Activated T-cell treated with anti-CD3 and anti-CD28 coated beads for 24 hours (primary cell): ENCODE data around the gene RNF39.

Experiments used
- DNase-seq: peaks from one replicate; pipeline ENCODE4 v3.0.0-alpha.2; 2020; ENCODE audit warnings: low read depth

Gene RNF39

DNA sequence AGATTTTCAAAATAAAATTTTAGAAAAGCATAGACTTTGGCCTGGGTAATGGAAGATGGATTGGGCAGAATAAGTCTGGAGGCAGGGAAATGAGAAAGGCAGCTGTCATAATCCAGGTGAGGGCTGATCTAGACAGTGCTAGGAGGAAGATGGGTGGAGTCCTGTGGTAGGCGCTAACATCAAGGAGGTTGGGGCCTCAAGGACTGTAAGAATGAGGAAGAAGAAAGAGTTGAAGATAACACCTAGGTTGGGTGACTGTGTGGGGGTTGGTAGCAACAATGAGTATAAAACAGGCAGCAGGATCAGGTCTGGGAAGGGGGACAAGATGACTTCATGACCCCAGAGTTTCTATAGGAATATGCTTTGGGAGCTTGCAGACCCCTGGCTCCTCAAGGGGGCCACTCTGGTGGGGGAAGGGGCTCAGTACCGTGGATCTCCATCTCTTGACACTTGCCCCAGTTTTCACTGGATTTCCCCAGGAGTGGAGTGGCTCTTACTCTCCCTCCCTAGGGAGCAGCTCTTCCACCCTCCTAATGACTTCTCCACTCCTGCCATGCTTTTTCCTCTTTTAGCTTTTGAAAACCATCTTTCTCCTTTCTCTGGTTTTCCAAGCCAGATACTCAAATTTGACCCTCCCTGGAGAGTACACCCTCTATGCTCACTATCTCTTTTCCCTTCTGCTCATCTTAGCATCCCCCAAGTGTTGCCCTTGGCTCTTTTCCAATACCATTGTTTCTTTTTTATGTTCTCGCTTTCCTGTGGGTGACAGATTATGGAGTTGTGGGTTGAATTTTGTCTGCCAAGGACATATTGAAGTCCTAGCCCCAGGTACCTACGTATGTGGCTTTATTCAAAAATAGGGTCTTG is 22.6 kb upstream of the RNF39 start:
- DNase-seq = no peak

DNA sequence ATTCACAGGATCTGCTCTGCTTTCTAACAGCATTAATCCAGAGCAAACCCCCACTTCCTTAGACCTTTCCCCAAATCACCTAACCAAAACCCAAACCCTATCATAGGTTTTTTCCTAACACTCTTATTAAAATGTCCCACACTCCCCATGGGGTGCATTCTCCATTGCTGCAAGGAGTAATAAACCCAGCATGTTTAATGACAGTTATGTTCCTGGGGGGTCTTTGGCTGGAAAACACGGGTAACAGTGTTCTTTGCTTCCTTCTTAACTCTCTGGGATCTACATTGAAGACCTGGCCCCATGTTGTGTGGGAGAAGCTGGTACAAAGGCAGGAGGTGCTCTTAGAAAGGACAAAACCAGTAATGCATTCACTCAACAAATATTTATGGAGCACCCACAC is 21.3 kb upstream of the RNF39 start:
- DNase-seq = no peak

DNA sequence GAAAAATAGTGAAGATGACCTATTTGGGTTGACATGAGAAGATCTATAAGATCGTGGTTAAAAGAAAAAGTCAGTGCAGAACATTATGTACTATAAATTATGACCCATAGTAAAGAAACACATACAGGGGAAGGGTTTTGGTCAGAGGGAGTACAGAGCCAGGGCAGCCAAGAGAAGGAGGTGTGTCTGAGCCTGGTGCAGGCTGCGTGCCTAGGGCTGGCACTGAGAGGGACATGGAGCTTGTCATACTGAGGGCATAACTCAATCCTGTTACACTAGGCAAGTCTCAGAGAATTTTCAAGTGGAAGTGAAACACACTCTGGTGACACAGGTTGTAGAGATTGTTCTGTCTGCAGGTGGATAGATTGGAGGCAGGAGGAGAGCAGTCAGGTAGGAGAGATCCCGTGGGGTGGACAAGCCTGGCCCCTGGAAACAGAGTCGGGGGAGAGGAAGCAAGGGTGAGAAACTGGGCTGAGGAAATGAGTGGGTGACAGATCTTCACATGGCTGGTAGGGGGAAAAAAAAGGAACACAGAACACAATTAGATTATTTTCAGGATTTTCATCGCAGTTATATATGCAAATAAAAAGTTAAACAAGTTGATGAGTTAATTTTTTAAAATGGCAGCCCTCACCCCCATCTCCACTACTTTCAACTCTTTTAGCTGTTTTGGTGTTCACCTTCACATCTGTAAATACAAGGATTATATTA is 18.5 kb upstream of the RNF39 start:
- DNase-seq = no peak

DNA sequence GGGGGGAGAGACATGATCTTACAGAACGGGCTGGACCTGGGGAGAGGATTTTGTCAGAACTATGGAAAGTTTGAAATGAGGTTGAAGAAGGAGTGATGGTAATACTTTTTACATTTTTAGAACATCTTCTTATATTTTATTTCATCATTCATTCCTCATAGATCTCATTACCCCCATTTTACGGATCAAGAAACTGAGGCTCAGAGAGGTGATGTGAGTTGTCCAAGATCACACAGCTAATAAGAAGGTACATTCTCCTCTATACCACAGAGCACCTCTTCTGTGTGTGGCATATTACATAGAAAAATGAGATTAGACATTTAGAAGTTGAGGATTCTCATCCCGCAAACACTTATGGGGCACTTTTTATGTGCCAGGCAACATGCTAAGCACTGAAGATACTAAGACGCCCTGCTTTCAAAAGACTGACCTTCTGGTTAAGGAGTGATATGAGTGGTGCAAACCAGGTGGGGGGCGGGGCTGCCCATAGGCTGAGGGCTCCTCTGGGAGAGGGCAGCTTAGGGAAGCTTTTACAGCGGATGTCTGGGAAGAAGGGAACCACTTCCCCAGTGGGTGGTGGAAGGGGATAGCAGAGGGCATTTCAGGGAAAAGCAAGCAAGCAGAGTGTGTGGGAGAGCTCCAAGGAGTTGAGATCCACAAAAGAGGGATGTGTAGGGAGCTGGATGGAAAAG is 17.4 kb upstream of the RNF39 start:
- DNase-seq = no peak

DNA sequence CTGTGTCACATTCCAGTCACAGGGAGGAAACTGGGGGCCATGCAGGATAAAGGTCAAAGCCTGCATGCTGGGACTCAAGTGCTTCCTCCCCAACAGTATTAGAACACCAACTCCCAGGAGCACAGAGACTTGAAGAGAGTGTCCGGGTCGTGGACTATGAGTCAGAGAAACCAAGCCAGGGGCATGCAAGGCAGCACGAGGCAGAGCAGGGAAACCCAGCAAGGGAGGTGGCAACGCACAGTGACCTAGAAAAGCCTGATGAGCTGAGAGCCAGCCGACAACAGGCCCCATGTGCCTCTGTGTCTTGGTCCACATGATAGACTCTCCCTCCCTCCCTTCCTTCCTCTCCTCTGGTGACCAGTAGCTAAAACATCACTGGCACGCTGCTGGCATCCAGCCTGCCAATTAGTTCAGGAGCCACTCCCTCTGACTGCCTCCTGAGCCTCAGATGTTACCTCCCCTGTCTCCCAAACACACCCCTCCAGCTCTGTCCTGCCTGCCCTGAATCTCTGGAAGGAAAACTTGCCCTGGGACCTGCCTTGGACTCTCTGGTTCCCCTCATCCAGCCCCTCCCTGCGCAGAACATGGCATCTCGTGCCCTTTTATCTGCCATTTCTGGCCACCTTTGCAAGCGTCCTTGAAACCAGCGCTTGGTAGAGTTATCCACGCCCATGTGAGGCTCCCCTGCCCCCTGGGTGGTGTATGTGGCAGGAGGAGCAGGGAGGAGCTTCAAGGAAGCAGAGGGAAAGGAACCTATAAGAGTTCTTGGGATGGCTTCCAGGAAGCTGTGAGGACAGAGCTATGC is 16.2 kb upstream of the RNF39 start:
- no peak for DNase-seq

DNA sequence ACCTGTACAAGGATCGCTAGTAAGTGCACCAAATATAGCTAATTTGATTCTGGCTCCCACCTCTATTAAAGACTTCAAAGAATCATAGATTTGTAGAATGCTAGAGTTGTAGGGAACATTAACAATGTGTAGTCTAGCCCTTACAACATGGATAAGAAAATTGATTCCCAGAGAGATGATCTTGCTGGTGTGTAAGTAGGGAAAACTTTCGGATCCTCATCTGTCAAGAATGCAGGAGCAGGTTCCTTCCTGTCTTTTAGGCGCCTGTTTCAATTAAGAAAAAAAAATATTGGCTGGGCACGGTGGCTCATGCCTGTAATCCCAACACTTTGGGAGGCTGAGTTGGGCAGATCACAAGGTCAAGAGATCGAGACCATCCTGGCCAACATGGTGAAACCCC is 12.3 kb upstream of the RNF39 start:
- no peak for DNase-seq

DNA sequence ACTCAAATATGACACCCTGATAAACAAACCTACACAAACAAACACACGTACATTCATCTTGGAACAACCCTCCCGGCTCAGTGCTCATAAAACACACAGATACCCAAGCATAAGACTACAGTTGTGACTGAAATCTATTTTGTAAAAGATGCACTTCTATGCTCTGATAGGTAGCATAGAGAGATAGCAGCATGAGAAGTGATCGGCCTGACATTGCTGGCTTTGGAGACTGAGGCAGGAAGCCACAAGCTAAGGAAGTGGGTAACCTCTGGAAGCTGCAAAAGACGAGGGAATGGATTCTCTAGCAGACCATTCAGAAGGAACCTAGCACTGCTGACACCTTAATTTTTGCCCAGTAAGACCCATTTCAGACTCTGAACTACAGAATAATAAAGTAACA is 1.6 kb upstream of the RNF39 start:
- no peak for DNase-seq

DNA sequence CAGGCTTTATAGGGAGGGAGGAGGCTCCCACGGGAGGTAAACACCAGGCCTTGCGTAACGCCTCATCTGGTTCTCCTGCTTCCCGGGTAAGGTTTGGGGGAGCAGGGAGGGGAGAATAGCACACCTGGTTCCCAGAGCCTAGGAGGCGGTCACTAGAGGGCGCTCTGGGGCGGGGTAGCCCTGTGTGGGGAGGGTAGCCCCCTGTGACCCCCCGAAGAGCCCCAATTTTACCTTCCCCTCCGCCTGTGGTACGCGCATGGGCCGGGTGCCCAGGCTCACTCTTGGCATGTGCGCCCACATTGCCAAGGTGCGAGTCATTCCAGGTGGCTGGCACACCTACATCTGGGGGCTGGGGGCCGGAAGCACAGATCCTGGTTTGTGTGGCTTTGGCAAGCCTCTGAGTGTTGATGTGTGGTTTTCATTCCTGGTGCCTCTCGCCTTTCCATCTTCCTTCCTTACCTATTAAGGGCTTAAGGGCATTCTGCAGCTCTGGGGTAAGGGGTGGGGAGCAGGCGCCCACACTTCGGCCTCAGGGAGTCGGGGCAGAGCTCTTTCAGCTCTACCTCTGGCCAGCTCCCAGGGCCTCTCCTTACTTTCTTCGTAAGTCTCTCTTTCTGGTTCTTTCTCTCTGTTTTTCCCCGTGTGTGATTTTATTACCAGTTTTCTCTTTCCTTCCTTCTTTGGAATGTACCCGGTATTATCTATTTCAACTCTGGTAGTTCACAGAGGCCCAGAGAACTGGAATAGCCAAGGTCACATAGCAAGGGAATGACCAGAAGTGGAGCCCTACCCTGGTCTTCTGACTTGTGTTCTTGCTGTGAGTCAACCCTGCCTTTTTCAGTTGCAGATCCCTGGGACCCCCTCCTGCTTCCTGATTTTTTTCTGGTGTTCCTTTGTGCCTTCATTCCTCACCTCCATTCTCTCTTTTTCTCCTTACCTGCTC is 492 bp upstream of the RNF39 start:
- no peak for DNase-seq

DNA sequence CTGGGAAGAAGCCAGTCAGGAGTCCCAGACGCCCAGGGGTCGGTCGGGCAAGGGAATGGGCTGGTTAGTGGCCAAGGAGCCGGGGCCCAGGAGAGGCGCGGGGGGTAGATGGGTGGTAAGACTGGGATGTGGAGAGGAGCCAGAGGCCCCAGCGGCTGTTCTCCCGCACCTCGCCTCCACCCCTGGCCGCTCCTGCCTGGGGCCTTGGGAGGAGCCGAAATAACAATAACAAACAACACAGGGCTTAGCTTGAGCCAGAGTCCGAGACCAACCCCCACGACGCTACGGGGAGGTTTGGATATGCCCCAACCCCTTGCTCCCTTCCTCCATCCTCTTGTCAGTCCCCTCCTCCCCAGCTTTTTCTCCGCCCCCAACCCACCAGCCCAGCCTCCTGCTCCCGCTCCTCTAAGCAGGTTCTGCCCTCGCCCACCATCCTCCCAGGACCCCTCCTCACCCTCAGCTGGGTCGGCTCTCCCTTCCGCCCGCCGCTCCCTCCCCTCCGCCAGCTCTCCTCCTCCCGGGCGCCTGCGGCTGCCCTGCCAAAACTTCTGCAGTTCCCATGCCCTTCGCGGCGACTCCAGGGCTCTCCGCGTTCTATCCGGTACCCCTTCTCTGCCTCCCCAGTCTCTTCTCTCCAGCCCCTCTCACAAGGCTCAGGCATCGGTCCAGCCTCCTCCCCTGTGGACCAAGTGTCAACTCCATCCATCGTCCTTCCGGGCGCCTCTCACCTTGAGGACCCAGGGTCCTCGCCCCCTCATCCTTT is 1.1 kb downstream of the RNF39 start:
- DNase-seq = no peak

DNA sequence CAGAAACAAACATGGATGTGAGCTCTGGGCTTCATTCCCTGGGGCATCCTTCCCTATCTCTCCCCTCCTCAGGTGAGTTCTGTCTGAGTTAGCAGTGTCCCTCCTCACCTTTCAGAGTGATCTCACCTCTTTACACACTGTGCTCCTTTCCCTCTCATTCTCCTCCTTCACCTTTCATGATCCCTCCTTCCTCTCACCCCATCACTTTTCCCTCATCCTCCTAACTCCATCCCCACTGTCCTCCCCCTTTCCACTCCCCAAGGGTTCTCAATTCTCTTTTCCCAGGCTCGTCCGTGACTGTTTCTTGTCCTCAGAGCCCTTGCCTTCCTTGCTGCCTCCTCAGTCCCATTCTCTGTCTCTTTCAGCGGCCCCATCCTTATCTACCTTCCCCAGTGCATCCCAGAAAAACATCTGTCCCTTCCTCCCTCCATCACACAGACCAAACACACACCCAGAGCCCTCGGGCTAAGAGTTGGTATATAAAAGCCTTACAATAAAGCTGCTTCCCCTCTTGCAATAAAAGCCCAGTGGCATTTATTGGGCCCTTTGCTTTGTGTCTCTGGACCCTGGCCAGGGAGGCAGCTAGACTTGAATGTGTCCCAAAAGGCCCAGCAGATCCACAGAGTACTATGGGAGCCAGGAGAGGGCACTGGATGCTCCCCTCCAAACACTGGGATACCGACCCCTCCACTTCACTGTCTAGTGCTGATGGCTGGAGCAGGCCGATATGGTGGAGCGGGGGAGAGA is 1.9 kb downstream of the RNF39 start:
- DNase-seq = no peak

DNA sequence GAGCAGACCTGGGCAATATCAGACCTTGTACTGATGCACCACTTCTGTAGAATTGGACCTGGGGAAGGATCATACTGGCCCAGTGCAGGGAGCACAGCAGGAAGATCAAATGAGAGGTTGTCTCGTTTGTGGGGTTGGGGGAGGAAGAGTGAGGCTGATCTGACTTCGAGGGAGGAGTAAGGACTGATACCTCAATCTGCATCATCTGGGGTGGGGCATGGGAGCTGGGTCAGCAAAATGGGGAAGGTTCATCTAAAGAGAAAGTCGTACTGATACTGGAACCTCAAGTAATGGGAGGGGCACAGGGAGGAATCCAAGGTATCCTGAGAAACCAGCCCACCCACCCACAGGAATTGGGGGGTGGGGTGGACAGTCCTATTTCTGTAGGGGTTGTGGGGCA is 3.7 kb downstream of the RNF39 start:
- DNase-seq = no peak

DNA sequence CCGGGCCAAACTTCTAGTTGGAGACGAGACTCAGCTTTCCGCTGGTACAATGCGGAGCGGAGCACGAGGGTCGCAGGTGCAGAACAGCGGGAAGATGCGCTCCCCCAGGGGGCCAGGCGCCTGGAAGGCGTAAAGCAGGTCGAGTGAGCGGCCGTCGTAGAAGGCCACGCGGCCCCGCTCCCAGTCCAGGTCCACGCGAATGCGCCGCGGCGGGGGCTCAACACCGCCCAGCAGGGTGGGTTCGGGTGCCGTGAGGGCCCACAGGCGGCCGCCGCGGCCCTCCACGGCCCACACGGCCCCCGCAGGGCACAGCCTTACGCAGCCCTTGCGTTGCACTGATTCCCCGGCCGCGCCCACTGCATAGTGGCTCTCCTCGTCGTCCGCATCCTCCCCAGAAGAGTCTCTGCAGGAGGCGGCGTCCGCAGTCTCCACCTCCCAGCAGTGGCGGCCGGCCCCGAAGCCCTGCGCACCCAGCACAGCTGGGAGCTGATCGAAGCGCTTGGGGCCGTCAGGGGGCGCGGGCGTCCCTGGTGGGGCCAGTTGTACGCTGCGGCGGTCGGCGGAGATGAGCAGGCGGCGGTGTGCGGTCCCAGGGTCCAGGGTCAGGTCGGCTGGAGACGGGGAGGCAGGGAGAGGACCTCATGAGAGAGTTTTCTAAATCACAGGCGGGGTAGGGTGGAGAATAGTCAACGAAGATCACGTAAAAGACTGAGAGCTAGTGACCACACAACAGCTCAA is 4.3 kb downstream of the RNF39 start:
- DNase-seq = no peak

DNA sequence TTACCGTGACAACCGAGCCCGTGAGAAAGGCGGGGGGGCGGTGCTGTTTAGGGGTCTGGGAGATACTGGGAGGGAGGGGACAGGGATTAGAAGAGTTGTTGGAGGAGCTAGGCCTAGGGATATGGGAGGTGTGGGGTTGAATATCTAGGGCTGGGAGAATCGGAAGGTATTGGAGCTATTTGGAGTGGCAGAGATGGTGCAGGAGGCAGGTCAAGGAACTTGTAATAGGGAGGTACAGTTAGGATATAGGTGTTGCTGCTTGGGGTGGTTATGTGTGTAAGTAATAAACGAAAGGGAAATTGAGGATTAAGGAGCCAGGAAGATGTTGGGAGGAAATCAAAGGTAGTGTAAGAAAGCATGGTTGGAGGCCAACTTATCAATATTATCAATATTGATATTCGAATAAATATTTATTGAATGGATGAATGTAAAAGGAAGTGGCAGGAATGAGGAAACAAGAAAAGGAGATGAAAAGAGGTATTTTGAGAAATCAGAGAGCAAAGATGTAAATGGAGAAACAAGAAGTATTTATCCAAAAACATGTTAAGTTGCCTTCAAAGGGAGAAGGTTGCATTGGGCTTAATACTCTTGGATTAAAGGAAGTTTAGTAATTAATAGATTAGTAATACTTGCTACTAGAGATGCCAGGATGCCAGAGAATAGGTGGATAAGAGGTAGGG is 8.0 kb downstream of the RNF39 start:
- no peak for DNase-seq

DNA sequence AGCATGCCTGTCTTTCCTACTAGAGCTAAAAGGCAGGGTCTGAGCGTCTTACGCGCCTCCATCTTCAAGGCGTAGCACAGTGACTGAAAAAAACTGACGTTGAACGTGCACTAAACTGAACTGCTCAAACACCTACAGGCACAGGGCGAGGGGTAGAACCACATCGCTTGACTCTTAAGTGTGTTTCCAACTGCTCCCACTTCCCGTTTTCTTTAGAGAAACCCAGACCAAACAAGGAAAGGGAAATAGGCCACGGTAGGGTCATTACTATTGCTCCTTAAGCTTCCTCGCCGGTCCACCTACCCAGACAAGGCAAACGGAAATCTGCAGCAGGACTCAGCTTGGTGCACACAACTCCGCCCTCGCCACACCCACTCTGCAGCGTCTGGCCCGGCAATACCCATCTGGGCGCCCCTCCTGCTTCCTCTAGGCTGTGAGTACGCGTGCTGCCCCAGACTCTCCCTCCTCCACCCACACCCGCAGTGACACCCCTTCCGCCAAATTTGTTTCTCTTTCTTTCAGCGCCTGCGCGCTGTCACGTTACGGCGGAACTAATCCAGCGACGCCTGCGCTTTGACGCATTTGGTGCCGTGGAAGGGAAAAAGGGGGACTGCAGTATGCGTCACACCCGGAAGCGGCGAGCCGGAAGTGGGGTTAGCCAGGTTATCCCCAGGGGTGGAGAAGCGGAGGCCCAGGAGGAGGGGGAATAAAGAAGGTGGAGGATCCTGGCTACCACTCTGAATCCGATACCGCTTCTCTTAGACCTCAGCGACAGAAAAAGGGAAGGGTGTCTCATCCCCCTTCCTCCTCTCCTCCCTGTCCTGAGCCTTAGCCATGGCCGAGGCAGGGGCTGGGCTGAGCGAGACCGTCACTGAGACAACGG is 8.8 kb downstream of the RNF39 start, which contains the start of gene PPP1R11:
PPP1R11 (plus strand) TSS at position 622 of the 883 bp plus-strand sequence; CDS start at position 835, 213 bp downstream.
- peak; percentile 97 for DNase-seq

DNA sequence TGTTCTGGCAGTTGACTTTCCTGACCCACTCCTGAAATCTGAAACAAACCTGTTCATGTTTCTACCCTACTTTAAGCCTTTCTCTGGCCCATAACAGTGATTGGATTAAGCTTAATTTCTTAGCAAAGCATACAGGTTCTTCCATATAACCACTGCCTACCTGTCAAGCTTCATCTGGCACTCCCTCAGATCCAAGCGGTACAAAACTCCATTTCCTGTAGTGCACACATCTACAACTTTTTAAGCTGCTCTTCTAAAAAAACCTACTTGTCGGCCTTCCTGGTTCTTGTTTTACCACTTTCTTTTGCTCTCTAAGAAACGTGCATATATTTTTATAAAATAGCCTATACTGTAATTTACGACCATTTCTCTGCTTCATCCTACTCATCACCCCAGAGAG is 9.5 kb downstream of the RNF39 start:
- DNase-seq = no peak

DNA sequence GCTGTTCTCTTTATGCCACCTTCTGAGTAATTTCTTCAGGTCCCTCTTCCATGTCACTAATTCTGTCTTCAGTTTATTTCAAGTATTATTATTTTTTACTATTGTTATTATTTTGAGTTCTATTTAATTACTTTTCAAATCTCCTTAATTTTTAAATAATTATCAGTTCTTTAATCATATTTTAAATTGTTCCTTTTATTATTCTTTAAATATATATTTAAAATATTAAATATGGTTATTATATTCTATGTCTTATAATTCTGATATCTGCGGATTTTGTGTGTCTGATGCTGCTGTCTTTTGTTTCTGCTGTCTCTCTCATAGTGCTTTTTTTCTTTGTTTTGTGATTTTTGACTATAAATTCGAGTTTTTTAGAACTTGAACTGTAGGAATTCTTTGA is 12.3 kb downstream of the RNF39 start:
- no peak for DNase-seq
